Transverse colon (tissue), 3 donors: ENCODE measurements around the gene ZNRF3.

Experiments
- POLR2A ChIP-seq: fragments of 450-650 bp; IDR thresholded peaks from one replicate; pipeline ENCODE4 v1.6.1; 2016; ENCODE audit warnings: antibody characterized with exemption, mild to moderate bottlenecking, moderate library complexity
- TF ChIP-seq, protein P1 (sequence below), 5 experiments: fragments of 200-600 bp in 3 of 5; fragments of 450-650 bp in 2 of 5; sonication (generic) in 3 of 5; IDR thresholded peaks; 1 replicate in 2 of 5; 2 replicates in 3 of 5; pipeline ENCODE4 v1.5.1; 2016 to 2017; ENCODE audit warnings: antibody characterized with exemption in 5 of 5, inconsistent platforms in 3 of 5, mild to moderate bottlenecking in 2 of 5, moderate library complexity in 1 of 5

DNA sequence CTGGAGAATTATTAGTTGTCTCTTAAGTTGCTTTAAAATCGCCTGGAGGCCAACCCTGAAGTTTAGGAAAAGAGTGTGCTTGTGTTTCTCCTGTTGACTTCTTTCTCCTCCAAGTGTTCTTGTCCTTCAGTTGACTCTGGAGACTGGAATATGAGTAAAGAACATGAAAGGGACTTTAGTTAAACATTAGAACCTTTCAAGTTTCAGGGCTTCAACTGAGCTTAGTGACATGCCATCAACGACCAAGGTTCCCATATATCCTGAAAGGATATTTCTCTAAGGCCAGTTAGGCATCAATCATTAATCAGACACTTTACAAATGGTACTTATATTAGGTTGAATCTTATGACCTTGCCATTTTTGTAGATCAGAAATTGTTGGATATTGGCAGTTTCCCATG lies 70.0 kb downstream of the ZNRF3 start:
- TF ChIP-seq, protein P1, sequence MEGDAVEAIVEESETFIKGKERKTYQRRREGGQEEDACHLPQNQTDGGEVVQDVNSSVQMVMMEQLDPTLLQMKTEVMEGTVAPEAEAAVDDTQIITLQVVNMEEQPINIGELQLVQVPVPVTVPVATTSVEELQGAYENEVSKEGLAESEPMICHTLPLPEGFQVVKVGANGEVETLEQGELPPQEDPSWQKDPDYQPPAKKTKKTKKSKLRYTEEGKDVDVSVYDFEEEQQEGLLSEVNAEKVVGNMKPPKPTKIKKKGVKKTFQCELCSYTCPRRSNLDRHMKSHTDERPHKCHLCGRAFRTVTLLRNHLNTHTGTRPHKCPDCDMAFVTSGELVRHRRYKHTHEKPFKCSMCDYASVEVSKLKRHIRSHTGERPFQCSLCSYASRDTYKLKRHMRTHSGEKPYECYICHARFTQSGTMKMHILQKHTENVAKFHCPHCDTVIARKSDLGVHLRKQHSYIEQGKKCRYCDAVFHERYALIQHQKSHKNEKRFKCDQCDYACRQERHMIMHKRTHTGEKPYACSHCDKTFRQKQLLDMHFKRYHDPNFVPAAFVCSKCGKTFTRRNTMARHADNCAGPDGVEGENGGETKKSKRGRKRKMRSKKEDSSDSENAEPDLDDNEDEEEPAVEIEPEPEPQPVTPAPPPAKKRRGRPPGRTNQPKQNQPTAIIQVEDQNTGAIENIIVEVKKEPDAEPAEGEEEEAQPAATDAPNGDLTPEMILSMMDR (IDR thresholded peaks at IDR 0.05), result no peak
- no peak for TF ChIP-seq POLR2A
